GM12872 (cell line): ENCODE results near the gene PRKCA.

ENCODE experiments used
- TF ChIP-seq, protein P1 (sequence below): IDR thresholded peaks from 3 replicates; pipeline ENCODE4 v1.5.1; 2011; ENCODE audit warnings: low read depth, mild to moderate bottlenecking, low read length, moderate library complexity; ENCODE audit not compliant: insufficient read depth

Gene PRKCA

DNA sequence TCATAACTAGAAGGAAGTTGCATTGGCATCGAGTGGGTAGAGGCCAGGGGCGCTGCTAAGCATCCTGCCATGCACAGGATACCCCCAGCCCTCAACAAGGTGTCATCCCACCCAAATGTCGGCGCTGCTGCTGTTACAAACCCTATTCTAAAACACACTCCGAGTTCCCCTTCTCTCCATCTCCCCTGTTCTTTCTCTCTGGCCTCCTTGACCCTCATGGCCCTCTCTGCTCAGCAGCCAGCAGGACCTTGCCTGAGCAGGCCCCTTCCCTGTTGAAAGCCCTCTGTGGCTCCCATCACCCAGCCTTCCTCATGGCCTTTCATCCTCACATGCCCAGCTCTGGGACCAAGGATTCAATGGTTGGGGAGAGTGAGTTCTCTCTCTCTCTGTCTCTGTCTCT is 510.2 kb downstream of the PRKCA start:
- TF ChIP-seq, protein P1, sequence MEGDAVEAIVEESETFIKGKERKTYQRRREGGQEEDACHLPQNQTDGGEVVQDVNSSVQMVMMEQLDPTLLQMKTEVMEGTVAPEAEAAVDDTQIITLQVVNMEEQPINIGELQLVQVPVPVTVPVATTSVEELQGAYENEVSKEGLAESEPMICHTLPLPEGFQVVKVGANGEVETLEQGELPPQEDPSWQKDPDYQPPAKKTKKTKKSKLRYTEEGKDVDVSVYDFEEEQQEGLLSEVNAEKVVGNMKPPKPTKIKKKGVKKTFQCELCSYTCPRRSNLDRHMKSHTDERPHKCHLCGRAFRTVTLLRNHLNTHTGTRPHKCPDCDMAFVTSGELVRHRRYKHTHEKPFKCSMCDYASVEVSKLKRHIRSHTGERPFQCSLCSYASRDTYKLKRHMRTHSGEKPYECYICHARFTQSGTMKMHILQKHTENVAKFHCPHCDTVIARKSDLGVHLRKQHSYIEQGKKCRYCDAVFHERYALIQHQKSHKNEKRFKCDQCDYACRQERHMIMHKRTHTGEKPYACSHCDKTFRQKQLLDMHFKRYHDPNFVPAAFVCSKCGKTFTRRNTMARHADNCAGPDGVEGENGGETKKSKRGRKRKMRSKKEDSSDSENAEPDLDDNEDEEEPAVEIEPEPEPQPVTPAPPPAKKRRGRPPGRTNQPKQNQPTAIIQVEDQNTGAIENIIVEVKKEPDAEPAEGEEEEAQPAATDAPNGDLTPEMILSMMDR: no peak

DNA sequence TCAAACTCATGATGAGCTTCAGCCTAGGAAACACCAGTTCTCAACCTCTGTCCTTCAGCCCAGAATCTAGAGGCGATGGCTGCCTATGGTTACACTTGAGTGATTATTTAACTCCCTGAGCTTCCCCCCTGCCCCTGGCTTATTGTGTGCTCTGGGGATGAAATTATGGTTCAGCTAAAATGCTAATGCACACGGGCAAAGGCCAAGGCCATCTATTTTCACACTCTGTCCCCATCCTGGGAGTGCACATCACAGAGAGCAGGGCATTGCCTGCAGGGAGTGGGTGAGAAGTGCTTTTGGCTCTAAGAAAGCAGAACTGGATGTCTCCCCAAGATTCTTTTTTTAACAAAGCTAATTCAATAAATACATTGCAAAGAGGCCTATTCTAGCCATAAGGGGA is 510.9 kb downstream of the PRKCA start:
- TF ChIP-seq, protein P1: no peak

DNA sequence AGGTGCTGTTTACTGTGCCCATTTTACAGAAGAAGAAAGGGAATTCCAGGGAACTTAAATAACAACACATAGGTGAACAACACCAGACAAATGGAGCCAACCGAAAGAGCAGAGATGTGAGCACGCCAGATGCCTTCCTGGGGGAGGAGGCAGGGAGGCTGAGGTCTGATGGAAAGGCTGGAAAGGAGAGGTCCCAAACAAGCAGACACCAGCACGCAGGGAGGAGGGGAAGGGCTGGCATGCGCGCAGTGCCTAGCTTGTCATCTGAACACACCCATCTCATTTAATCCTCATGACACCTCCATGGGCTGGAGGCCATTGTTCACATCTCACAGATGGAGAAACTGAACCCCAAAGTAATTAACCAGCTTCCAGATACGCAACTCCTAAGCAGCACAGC is 511.6 kb downstream of the PRKCA start:
- TF ChIP-seq, protein P1: no peak

DNA sequence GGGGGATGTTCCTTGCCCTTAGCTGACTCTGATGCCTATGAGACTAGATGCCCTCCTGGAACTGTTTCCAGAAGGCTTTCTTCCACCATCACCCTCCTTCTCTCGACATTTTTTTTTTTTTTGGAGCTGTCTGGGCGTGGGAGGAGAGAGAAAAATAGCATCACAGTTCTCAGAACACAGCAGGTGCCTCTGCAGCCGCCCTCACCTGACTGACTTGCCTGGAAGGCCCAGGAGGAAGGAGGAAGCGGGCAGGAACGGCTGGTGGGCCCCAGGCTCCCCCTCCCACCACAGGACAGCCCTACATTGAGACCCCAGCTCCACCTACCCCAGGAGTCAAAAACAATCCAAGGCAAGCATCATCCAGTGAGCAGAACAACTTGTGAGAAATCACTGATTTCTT is 512.2 kb downstream of the PRKCA start:
- TF ChIP-seq, protein P1: no peak

DNA sequence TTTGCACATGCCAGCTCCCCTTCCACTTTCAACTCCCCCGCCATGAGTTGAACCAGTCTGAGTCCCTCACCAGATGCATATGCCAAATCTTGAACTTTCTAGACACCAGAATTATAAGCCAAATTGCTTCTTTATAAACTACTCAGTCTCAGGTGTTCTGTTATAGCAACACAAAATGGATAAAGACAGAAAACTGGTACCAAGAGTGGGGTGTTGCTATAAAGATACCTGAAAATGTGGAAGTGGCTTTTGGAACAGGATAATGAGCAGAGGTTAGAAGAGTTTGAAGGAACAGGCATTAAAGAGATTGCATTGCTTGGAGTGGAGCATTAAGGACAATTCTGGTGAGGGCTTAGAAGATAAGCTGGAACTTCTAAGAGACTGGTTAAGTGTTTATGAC is 515.3 kb downstream of the PRKCA start:
- TF ChIP-seq, protein P1: no peak

DNA sequence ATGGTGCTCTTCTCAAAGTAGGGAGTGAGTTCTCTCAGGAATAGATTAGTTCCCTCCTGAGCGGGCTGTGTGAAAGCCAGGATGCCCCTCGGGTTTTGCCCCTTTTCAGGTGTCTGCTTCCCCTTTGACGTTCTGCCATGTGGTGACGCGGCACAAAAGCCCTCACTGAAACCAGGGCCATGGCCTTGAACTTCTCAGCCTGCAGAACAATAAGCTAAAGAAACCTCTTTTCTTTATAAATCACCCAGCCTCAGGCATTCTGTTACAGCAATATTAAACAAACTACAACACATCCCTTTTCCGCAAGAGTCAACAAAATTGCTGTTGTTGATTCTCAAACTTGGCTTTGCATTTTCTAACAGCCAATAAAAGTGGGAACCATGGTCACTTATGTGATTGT is 517.1 kb downstream of the PRKCA start:
- TF ChIP-seq, protein P1: no peak

DNA sequence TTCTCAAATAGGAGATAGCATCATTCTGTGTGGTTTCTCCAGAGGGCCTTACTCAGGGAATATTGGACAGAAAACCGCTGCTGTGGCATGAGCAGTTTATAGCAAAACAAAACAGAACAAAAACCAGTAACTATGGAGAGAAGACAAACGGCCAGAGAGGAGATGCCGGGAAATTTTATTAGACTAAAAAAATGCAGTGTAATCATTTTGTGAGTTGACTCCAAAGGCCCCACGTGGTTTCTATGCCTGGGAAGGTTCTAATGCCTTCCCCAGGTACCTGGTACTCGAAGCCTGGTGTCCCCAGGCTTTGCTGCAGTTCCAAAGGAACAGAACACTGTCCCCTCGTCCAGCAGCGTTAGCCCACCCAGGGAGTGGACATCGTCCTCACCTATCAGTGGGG is 519.6 kb downstream of the PRKCA start:
- TF ChIP-seq, protein P1: no peak

DNA sequence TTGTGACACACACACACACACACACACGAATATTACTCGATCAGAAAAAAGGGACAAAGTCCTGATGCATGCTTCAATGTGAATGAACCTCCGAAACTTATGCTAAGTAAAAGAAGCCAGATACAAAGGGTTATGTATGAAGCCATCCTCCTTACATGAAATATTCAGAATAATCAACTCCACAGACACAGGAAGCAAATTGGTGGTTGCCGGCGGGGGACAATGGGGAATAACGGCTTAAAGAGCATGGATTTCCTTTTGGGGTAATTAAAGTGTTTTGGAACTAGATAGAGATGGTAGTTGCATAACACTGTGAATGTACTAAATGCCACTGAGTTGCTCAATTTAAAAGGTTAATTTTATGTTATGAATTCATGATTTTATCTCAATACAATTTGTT is 524.4 kb downstream of the PRKCA start:
- TF ChIP-seq, protein P1: no peak
